K562 (cell line): Measurements from ENCODE around the gene PTOV1. TPM values are rescaled to one million over a fixed set of nuclear protein-coding genes. Genes with fewer than 3 reads are reported as not detected.

Source experiments
- ATAC-seq: fragments of 200-7000 bp; cut with Tn5 transposase; 3 replicates; pipeline ENCODE4 v1.9.1; 2020; ENCODE audit warnings: moderate library complexity
- BruUV-seq: library from RNA; stranded (reverse); fragments of 400-500 nt; replicated peaks from 2 replicates; lab custom pipeline; 2021; lab: Mats Ljungman, UMichigan
- CTCF ChIA-PET: fragments of 300-600 bp; formaldehyde crosslinking; extraction: SDS; loops from one replicate; lab custom pipeline; 2021; ENCODE audit warnings: low intra/inter-chr PET ratio; lab: Yijun Ruan, JAX
- POLR2A ChIA-PET: fragments of 300-600, 350-650 bp; sonication (Branson Sonifier 250); formaldehyde crosslinking; extraction: SDS; loops from one replicate; lab custom pipeline; 2021; ENCODE audit warnings: antibody characterized with exemption, inconsistent platforms; lab: Yijun Ruan, JAX
- DNase-seq, 4 experiments: peaks; one replicate each; pipeline versions ENCODE4 v3.0.0 to v3.0.0-alpha.2; 2011 to 2018; ENCODE audit warnings: low spot score in 3 of 4, mixed read lengths in 3 of 4; ENCODE audit errors: extremely low read depth in 1 of 4
- FAIRE-seq: peaks from 2 replicates; lab custom pipeline; 2011; peaks lifted over from hg19 to GRCh38; lab: Jason Lieb, UNC
- H2AFZ ChIP-seq: 2 replicates; pipeline ENCODE4 v1.6.0; 2011; ENCODE audit warnings: low read depth, low read length, control low read depth, inconsistent platforms
- H3K27ac ChIP-seq: fragments of 200-600 bp; 3 replicates; pipeline ENCODE4 v1.8.0; 2011; ENCODE audit warnings: low read depth, mild to moderate bottlenecking, control low read depth, inconsistent platforms, low read length, moderate library complexity, mixed read lengths; ENCODE audit errors: extremely low read depth
- H3K27me3 ChIP-seq, 2 experiments: fragments of 300-600 bp in 1 of 2; 2 replicates in 1 of 2; 3 replicates in 1 of 2; pipeline versions ENCODE4 v1.6.0 to v1.8.0; 2011; ENCODE audit warnings: inconsistent platforms in 2 of 2, low read length in 2 of 2, mild to moderate bottlenecking in 1 of 2, mixed read lengths in 1 of 2, moderate library complexity in 1 of 2; ENCODE audit not compliant: control insufficient read depth in 2 of 2, insufficient read depth in 2 of 2
- H3K36me3 ChIP-seq: fragments of 300-600 bp; 3 replicates; pipeline ENCODE4 v1.8.0; 2011; ENCODE audit warnings: mild to moderate bottlenecking, low read length, inconsistent platforms; ENCODE audit not compliant: control insufficient read depth, insufficient read depth
- H3K4me1 ChIP-seq, 2 experiments: fragments of 200-600 bp in 1 of 2; replicated peaks in 1 of 2; 2 replicates in 1 of 2; 3 replicates in 1 of 2; pipeline versions ENCODE4 v1.5.1 to v1.8.0; 2011; ENCODE audit warnings: inconsistent platforms in 2 of 2, low read length in 2 of 2, mild to moderate bottlenecking in 1 of 2, mixed read lengths in 1 of 2, moderate library complexity in 1 of 2; ENCODE audit not compliant: control insufficient read depth in 2 of 2, insufficient read depth in 2 of 2
- H3K4me2 ChIP-seq: 2 replicates; pipeline ENCODE4 v1.6.1; 2011; ENCODE audit warnings: low read length, control low read depth, inconsistent platforms, mixed read lengths; ENCODE audit not compliant: insufficient read depth
- H3K4me3 ChIP-seq: fragments of 200-600 bp; sonication (generic), shearing (Covaris generic); 2 replicates; pipeline ENCODE4 v1.5.1; 2016; ENCODE audit warnings: control low read depth, inconsistent platforms
- H3K79me2 ChIP-seq: fragments of 200-600 bp; 3 replicates; pipeline ENCODE4 v1.8.0; 2011; ENCODE audit warnings: low read length, inconsistent platforms; ENCODE audit not compliant: control insufficient read depth, insufficient read depth
- H3K9ac ChIP-seq, 2 experiments: 2 replicates each; pipeline versions ENCODE4 v1.6.0 to v1.6.1; 2011; ENCODE audit warnings: low read depth in 2 of 2, low read length in 2 of 2, control low read depth in 1 of 2, inconsistent platforms in 1 of 2, mild to moderate bottlenecking in 1 of 2, mixed read lengths in 1 of 2; ENCODE audit not compliant: insufficient read depth in 1 of 2
- H3K9me1 ChIP-seq: one replicate; pipeline ENCODE4 v1.6.0; 2011; ENCODE audit warnings: inconsistent platforms, mild to moderate bottlenecking, low read length, moderate library complexity; ENCODE audit not compliant: control insufficient read depth, insufficient read depth
- H3K9me3 ChIP-seq: replicated peaks from 2 replicates; pipeline ENCODE4 v1.5.1; 2011; ENCODE audit warnings: low read depth, low read length, inconsistent platforms; ENCODE audit not compliant: control insufficient read depth, insufficient read depth
- H4K20me1 ChIP-seq: replicated peaks from 2 replicates; pipeline ENCODE4 v1.6.1; 2011; ENCODE audit warnings: low read length, inconsistent platforms, mixed read lengths; ENCODE audit not compliant: control insufficient read depth, insufficient read depth
- HCFC1 ChIP-seq: IDR thresholded peaks from 2 replicates; pipeline ENCODE4 v1.6.1; 2012; ENCODE audit warnings: low read depth, low read length, improper control_type of control experiment
- ILF3 ChIP-seq: fragments of 450-650 bp; IDR thresholded peaks from 2 replicates; pipeline ENCODE4 v1.6.1; 2018; ENCODE audit warnings: antibody characterized with exemption, mild to moderate bottlenecking, moderate library complexity, borderline replicate concordance
- USF1 ChIP-seq: sonication (generic); formaldehyde crosslinking; IDR thresholded peaks from 2 replicates; pipeline ENCODE4 v1.9.0; 2022; ENCODE audit warnings: mild to moderate bottlenecking, missing genetic modification reagents
- ZFX ChIP-seq: sonication (generic); formaldehyde crosslinking; IDR thresholded peaks from 2 replicates; pipeline ENCODE4 v1.8.0; 2022; ENCODE audit warnings: mild to moderate bottlenecking, missing genetic modification reagents, moderate library complexity
- ZNF143 ChIP-seq: sonication (generic); formaldehyde crosslinking; IDR thresholded peaks from 2 replicates; pipeline ENCODE4 v1.9.0; 2022; ENCODE audit warnings: mild to moderate bottlenecking, missing genetic modification reagents
- WGBS: fragments of 100-300 bp; shearing (Covaris generic); methylation state at CpG from one replicate; pipeline ENCODE4 v1.1.6; 2016; ENCODE audit warnings: low coverage, mixed read lengths; ENCODE audit not compliant: insufficient coverage; ENCODE audit errors: missing lambda C conversion rate; 5-methylcytosine and 5-hydroxymethylcytosine counted together
- in situ Hi-C: fragments of 300-500 bp; cut with MboI; formaldehyde crosslinking; loops from 4 replicates; pipeline ENCODE4 v1.15.0; 2018; ENCODE audit warnings: inconsistent platforms, mixed read lengths
- intact Hi-C: fragments of 100-400 bp; cut with micrococcal nuclease; formaldehyde crosslinking; loops from 2 replicates; pipeline ENCODE4 v1.14.2; 2022
- polyA plus RNA-seq, 8 experiments: library from polyadenylated mRNA; depleted of rRNA in 4 of 8; stranded (reverse) in 5 of 8; unstranded in 3 of 8; fragments of >200 nt; fragmentation: Nextera tagmentation in 2 of 8; fragmentation: Illumina TruSeq in 1 of 8; extraction: Ambion mirVana in 2 of 8; extraction: Trizol in 1 of 8; gene quantifications; 2 replicates each; pipeline versions ENCODE4 v1.2.1 to v1.2.3, GENCODE V29; 2011 to 2014; ENCODE audit warnings: inconsistent platforms in 1 of 8, missing spikeins in 1 of 8
- total RNA-seq, 7 experiments: library from RNA; depleted of rRNA in 6 of 7; stranded (reverse); fragments of >200 nt in 6 of 7; fragmentation: Illumina TruSeq in 2 of 7; extraction: Trizol in 2 of 7; gene quantifications; 2 replicates each; pipeline versions ENCODE4 v1.2.1 to v1.2.3, GENCODE V29; 2011 to 2021; ENCODE audit warnings: low replicate concordance in 1 of 7

Gene PTOV1
- total and polyA plus RNA-seq, 9 of the 15 experiments (the other 6 are each of a cell fraction or from before 2014, with no cell fraction given) = 4.9 to 169 (median 43.5) TPM

GRCh38 chr19:49809941-49810389, 41.0 kb upstream of the PTOV1 start:
- in situ Hi-C loops (no loop called here), intact Hi-C loops (loop anchor here (5.0 kb wide), 1 partner anchor 43 kb away; the partner anchor contains the start of gene AP2A1)
- H3K79me2 ChIP-seq = no peaks in the 10 kb centered on the region
- TF ChIP-seq ILF3 = no peak
- TF ChIP-seq USF1 (CRISPR knock-in tag) = 0 out of 2 replicates have a peak, but pooled peaks have one; percentile 34
- ChIA-PET CTCF (no interaction called here), POLR2A (interaction anchor here (0.5 to 2.4 kb wide), 3 partner anchors 10 to 145 kb away, joined by 3 to 9 read pairs (median 4); no protein-coding TSS in a partner anchor)
- no peak overlapping the region for H3K4me3 ChIP-seq
- H3K9me3 ChIP-seq = no peaks in the 10 kb centered on the region
- BruUV-seq = no TSS peak
- no peak for ATAC-seq
- no peak overlapping the region for H3K27ac ChIP-seq
- 87% methylated on average over 5 of the region's 5 CpGs for WGBS
- H3K9ac ChIP-seq = peak overlapping the region in 1 of 2 experiments; percentile 83; a peak in 2 of 4 replicates
- peaks cover 25 to 59% of the 10 kb centered on the region in 2 experiments for H3K4me1 ChIP-seq
- no peak for FAIRE-seq
- H3K9me1 ChIP-seq = no peaks in the 10 kb centered on the region
- H3K4me2 ChIP-seq = no peak overlapping the region
- peaks cover 5% of the 10 kb centered on the region for H4K20me1 ChIP-seq
- no peak for DNase-seq
- H3K36me3 ChIP-seq = peaks cover 31% of the 10 kb centered on the region; the same call in 2 of the 3 replicates
- no peak overlapping the region for H2AFZ ChIP-seq
- no peaks in the 10 kb centered on the region for H3K27me3 ChIP-seq

GRCh38 chr19:49811328-49811727, 39.6 kb upstream of the PTOV1 start:
- POLR2A ChIA-PET = interaction anchor here (2.4 kb wide), 1 partner anchor 8 kb away, joined by 9 read pairs; no protein-coding TSS in a partner anchor
- Histone ChIP-seq H3K27ac (no peak overlapping the region), H3K4me2 (no peak overlapping the region), H3K4me3 (no peak overlapping the region), H3K4me1 (peaks cover 25 to 48% of the 10 kb centered on the region in 2 experiments), H3K9ac (no peak overlapping the region; a peak in 1 of 4 replicates), H3K36me3 (peaks cover 18% of the 10 kb centered on the region; the same call in 2 of the 3 replicates), H3K27me3 (no peaks in the 10 kb centered on the region), H4K20me1 (no peaks in the 10 kb centered on the region; the same call in 1 of the 2 replicates), H3K9me3 (no peaks in the 10 kb centered on the region), H3K9me1 (no peaks in the 10 kb centered on the region), H3K79me2 (no peaks in the 10 kb centered on the region), H2AFZ (no peak overlapping the region)
- FAIRE-seq (no peak), ATAC-seq (no peak), DNase-seq (no peak)
- 76% methylated on average over 6 of the region's 6 CpGs for WGBS
- intact Hi-C loops = no loop called here
- CTCF ChIA-PET = no interaction called here
- BruUV-seq = no TSS peak
- in situ Hi-C loops = no loop called here
- TF ChIP-seq HCFC1 = peak; percentile 70
- TF ChIP-seq ZFX (CRISPR knock-in tag) = 0 out of 2 replicates have a peak, but pooled peaks have one; percentile 15
- TF ChIP-seq ZNF143 (CRISPR knock-in tag) = peak; percentile 66; the same call in 1 of the 2 replicates
